ENCODE data around the gene DPY19L1. TPM values are rescaled to one million over a fixed set of nuclear protein-coding genes. Genes with fewer than 3 reads are reported as not detected.

DPY19L1 gene
- total RNA-seq, 4 donors from 2014 or later = 3.5 to 7.8 (median 5.0) TPM

DNA sequence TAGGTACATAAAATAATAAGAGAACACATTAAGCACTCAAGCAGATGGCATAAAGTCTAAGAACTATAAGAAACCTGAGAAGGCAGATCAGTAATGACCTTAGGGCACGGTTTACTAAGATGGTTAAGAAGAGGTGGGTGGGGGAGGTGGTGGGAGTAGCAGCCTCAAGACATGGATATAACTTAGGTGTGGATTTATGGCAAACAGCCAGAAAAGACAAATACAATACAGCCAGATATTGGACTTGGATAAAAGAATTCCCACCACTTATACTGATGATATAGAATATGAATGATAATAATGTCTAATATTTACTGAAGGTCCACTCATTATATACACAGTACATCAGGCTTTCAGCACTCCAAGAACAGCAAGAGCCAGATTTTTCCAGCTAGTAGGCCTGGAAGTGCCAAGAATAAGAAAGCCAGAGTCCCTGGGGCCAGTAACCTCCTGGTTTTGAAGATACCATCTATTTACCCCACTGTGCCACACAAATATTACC lies 11.9 kb downstream of the DPY19L1 start:
- Histone ChIP-seq H3K4me3 (no peak overlapping the region), H3K36me3 (no peaks in the 10 kb centered on the region), H3K27me3 (no peaks in the 10 kb centered on the region), H3K27ac (no peak overlapping the region), H3K4me1 (peaks cover 0 to 6% of the 10 kb centered on the region in 2 donors), H3K9me3 (no peaks in the 10 kb centered on the region)
- ATAC-seq = no peak
- in situ Hi-C loops (cut with MboI; ENCODE audit: low sequenced_read_pairs in 4 of 4) = loop anchor here in 1 of 4 donors (25.0 kb wide), 1 partner anchor 662 kb away; the partner anchor contains the start of gene HERPUD2
- intact Hi-C loops (cut with DNase I; ENCODE audit: low total_unique reads) = no loop called here
- TF ChIP-seq POLR2A (IDR thresholded peaks at IDR 0.05) = no peak
- TF ChIP-seq, protein P1, sequence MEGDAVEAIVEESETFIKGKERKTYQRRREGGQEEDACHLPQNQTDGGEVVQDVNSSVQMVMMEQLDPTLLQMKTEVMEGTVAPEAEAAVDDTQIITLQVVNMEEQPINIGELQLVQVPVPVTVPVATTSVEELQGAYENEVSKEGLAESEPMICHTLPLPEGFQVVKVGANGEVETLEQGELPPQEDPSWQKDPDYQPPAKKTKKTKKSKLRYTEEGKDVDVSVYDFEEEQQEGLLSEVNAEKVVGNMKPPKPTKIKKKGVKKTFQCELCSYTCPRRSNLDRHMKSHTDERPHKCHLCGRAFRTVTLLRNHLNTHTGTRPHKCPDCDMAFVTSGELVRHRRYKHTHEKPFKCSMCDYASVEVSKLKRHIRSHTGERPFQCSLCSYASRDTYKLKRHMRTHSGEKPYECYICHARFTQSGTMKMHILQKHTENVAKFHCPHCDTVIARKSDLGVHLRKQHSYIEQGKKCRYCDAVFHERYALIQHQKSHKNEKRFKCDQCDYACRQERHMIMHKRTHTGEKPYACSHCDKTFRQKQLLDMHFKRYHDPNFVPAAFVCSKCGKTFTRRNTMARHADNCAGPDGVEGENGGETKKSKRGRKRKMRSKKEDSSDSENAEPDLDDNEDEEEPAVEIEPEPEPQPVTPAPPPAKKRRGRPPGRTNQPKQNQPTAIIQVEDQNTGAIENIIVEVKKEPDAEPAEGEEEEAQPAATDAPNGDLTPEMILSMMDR (IDR thresholded peaks at IDR 0.05 in 4 of 5, conservative IDR thresholded peaks at IDR 0.05 in 1 of 5) = no peak
- no peak for DNase-seq

DNA sequence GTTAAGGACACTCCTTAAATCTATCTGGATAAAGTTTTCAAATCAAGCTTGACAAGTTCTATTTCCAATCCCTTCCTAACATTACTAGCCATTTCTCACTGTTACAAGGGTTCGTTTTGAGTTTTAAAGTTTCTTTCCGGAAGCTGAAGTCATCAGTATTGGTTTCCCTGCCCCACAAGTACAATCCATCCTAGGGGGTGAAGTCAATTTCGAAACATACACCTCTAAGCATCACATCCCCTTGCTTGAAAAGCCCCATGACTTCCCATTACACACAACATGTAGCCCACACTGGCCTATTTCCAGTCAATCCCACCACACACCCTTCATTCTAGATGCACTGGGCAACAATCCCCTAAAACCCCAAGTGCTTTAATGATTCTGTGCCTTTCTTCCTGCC lies 13.0 kb downstream of the DPY19L1 start:
- no peak overlapping the region for H3K27ac ChIP-seq
- no peaks in the 10 kb centered on the region for H3K27me3 ChIP-seq
- no peak overlapping the region for H3K4me3 ChIP-seq
- no peak for DNase-seq
- peaks cover 0 to 6% of the 10 kb centered on the region in 2 donors for H3K4me1 ChIP-seq
- TF ChIP-seq, protein P1 (IDR thresholded peaks at IDR 0.05 in 4 of 5, conservative IDR thresholded peaks at IDR 0.05 in 1 of 5) = no peak
- TF ChIP-seq POLR2A (IDR thresholded peaks at IDR 0.05) = no peak
- H3K36me3 ChIP-seq = no peaks in the 10 kb centered on the region
- intact Hi-C loops (cut with DNase I; ENCODE audit: low total_unique reads) = no loop called here
- H3K9me3 ChIP-seq = no peaks in the 10 kb centered on the region
- ATAC-seq = no peak
- in situ Hi-C loops (cut with MboI; ENCODE audit: low sequenced_read_pairs in 4 of 4) = no loop called here

DNA sequence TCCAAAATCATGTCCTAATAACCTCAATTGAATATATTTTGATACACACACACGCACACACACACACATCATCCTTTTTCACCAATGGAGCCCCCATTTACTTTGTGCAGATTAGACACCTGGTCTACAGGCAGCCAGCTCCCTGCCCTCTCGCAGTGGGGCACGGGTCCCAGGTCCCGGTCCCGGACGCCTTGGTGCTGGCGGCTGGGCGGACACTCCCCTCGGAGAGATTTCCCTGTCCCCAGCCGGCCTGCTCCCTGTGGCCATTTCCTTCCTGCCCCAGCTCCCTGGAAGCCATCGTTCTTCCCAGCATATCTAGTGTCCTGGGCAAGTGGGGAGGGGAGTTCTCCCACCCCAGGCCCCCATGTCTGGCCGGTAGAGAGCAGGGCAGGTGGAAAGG lies 14.6 kb downstream of the DPY19L1 start:
- TF ChIP-seq, protein P1 (IDR thresholded peaks at IDR 0.05 in 4 of 5, conservative IDR thresholded peaks at IDR 0.05 in 1 of 5) = no peak
- TF ChIP-seq POLR2A (IDR thresholded peaks at IDR 0.05) = no peak
- Histone ChIP-seq H3K4me3 (no peak overlapping the region), H3K27ac (no peak overlapping the region), H3K4me1 (peaks cover 0 to 6% of the 10 kb centered on the region in 2 donors), H3K27me3 (no peaks in the 10 kb centered on the region), H3K9me3 (no peaks in the 10 kb centered on the region), H3K36me3 (no peaks in the 10 kb centered on the region)
- intact Hi-C loops (cut with DNase I; ENCODE audit: low total_unique reads) = no loop called here
- in situ Hi-C loops (cut with MboI; ENCODE audit: low sequenced_read_pairs in 4 of 4) = no loop called here
- ATAC-seq (no peak), DNase-seq (no peak)

DNA sequence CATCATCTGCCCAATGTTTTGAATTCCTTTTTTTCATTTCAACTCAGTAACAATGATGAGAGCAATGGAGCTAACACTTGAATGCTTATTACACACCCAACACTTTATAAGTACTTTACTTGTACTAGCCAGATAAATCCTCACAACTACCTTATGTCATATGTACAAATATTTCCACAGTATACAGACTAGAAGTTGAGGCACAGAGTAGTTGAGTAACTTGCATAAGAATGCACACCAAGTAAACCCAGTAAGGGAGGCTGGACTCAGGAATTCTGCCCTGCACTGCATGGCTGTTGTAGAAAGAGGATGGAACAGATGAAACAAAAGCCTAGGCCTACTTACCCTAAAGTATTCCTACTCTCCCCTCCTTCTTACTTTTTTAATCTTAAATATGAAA lies 15.8 kb downstream of the DPY19L1 start:
- H3K4me1 ChIP-seq = no peaks in the 10 kb centered on the region
- no peaks in the 10 kb centered on the region for H3K36me3 ChIP-seq
- H3K27me3 ChIP-seq = no peaks in the 10 kb centered on the region
- in situ Hi-C loops (cut with MboI; ENCODE audit: low sequenced_read_pairs in 4 of 4) (no loop called here), intact Hi-C loops (cut with DNase I; ENCODE audit: low total_unique reads) (no loop called here)
- ATAC-seq (no peak), DNase-seq (no peak)
- TF ChIP-seq POLR2A (IDR thresholded peaks at IDR 0.05) = no peak
- TF ChIP-seq, protein P1 (IDR thresholded peaks at IDR 0.05 in 4 of 5, conservative IDR thresholded peaks at IDR 0.05 in 1 of 5) = no peak
- no peaks in the 10 kb centered on the region for H3K9me3 ChIP-seq
- no peak overlapping the region for H3K4me3 ChIP-seq
- no peak overlapping the region for H3K27ac ChIP-seq

DNA sequence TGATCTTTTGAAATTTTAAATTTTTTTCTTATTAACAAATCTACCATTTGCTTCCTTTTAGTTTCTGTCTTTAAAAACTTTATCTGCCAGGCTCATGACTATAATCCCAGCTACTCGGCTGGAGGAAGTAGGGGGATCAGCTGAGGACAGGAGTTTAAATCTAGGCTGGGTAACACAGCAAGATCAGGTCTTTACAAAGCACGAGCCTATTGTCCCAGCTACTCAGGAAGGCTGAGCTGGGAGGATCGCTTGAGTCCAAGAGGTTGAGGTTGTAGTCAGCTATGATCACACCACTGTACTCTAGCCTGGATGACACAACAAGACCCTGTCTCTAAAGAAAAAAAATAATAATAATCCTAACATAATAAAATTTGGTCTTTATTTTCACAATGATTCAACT lies 17.5 kb downstream of the DPY19L1 start:
- TF ChIP-seq, protein P1 (IDR thresholded peaks at IDR 0.05 in 4 of 5, conservative IDR thresholded peaks at IDR 0.05 in 1 of 5) = no peak
- no peak for TF ChIP-seq POLR2A (IDR thresholded peaks at IDR 0.05)
- no peaks in the 10 kb centered on the region for H3K27me3 ChIP-seq
- DNase-seq (no peak), ATAC-seq (no peak)
- no peaks in the 10 kb centered on the region for H3K9me3 ChIP-seq
- no peak overlapping the region for H3K4me3 ChIP-seq
- intact Hi-C loops (cut with DNase I; ENCODE audit: low total_unique reads) = no loop called here
- no peaks in the 10 kb centered on the region for H3K4me1 ChIP-seq
- no peaks in the 10 kb centered on the region for H3K36me3 ChIP-seq
- H3K27ac ChIP-seq = no peak overlapping the region
- in situ Hi-C loops (cut with MboI; ENCODE audit: low sequenced_read_pairs in 4 of 4) = no loop called here
